IPS-NIHi11 (cell line): ENCODE data around the gene DGCR8.

Source experiments
- DNase-seq: peaks from one replicate; pipeline ENCODE4 v3.0.0; 2012; ENCODE audit warnings: mixed read lengths, low spot score

DGCR8 gene

DNA sequence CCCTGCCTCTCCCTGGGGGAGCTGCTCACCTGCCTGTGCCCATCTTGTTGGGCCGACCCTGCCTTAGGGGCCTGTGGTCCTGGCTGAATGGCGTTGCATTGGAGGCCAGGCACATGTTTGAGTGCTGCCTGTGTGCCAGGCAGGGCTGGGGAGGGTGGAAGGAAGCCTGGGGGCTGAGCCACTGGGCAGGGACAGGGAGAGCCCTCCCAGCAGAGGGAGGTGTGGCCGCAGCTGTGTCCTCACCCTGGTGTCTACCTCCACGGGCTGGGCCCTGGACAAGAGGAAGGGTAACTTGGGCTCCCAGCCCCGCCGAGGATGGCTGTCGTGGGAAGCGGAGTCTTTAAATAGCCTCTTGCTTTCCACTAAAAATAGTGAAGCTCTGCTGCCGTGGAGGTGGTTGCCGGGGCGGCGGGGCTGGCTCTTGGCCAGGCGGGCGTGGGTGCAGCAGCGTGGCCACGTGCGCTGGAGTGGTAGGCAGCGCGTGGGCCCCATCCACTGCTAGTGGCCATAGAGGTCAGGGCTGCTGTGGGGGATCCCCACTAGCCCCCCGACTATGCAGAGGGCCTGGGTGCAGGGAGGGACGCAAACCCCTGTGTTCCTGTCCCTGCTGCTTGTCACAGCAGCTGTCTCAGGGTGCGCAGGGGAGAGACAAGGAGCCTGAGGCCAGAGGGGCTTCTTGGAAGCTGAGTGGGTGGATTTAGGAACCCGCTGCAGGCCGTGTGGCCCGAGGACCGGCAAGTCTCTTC lies 57.8 kb downstream of the DGCR8 start:
- DNase-seq = no peak

DNA sequence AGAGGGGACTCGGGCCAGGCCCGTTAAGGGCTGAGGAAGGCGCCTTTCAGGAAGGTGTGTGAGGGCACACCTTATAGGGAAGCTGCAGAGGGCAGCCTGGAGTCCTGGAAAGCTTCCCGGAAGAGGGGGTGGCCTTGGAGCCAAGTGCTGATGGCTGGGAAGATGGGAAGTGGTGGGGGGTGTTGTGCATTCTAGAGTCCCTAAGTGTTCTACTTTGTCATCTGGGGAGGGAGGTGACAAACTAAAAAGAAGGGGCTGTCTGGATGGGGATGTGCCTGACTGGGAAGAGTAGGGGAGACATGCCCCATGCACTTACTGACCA lies 58.3 kb downstream of the DGCR8 start:
- DNase-seq = no peak

DNA sequence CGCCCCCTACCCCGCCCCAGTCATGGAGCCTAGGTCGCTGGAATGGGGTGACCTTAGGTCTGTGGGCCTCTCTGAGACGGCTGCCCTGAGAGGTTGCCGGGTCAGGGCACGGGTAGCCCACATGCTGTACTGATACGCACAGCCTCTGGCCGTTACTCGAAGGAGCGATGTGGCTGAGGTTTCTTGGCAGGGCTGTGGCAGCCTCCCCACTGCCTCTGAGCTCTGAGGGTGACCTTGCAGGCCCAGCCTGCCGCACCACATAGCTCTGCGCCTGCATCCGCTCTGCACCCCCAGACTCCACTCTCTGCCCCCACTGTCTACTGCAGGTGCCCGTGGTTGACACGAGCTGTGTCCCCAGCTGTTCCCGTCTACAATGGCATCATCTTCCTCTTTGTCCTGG lies 58.8 kb downstream of the DGCR8 start:
- DNase-seq = no peak

DNA sequence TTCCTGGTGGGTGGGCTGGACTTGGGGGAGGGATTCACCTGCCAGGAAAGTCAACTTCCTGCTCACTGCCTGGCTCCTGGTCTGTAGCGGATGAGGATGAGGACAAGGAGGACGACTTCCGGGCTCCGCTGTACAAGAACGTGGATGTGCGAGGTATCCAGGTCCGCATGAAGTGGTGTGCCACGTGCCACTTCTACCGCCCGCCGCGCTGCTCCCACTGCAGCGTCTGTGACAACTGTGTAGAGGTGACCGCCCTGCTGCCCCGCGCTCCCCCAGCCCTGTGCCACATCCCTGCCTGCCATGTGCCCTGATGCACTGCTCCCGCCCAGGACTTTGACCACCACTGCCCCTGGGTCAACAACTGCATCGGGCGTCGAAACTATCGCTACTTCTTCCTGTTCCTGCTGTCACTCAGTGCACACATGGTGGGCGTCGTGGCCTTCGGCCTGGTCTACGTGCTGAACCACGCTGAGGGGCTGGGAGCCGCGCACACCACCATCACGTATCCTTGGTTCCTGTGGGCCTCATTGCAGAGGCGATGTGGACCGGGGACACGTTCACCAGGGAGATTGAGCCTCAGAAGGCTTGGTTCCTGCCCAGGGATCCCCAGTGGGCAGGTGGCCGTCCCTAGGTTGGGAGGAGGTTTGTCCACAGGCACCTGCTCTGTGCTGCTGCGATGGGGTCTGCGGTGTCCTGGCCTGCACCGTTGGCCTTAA lies 59.5 kb downstream of the DGCR8 start:
- no peak for DNase-seq

DNA sequence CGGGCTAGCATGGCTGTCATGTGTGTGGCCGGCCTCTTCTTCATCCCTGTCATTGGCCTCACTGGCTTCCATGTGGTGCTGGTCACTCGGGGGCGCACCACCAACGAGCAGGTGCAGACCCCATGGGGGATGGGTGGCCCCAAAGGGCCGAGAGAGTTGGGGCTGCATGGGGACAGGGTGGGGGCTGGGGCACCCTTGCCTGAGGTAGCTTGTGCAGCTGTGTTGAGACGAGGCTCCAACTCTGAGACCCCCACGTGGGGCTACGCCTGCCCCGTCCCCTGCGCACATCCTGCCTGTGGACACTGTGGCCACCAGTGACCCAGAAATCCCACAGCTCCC lies 60.0 kb downstream of the DGCR8 start:
- no peak for DNase-seq

DNA sequence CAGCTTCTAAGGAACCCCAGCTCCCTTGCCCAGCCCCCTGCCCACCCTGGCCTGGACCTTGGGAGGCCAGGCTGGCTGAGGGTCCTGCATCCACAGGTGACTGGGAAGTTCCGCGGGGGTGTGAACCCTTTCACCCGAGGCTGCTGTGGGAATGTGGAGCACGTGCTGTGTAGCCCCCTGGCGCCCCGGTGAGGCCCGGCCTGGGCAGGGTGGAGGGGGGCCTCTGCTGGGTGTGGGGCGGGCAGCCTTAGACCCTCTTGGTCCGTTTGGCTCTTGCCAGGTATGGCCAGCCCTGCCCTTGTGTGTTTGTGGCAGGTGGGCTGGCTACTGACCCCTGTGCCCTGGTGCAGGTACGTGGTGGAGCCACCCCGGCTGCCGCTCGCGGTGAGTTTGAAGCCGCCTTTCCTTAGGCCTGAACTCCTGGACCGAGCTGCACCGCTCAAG lies 60.5 kb downstream of the DGCR8 start:
- no peak for DNase-seq

DNA sequence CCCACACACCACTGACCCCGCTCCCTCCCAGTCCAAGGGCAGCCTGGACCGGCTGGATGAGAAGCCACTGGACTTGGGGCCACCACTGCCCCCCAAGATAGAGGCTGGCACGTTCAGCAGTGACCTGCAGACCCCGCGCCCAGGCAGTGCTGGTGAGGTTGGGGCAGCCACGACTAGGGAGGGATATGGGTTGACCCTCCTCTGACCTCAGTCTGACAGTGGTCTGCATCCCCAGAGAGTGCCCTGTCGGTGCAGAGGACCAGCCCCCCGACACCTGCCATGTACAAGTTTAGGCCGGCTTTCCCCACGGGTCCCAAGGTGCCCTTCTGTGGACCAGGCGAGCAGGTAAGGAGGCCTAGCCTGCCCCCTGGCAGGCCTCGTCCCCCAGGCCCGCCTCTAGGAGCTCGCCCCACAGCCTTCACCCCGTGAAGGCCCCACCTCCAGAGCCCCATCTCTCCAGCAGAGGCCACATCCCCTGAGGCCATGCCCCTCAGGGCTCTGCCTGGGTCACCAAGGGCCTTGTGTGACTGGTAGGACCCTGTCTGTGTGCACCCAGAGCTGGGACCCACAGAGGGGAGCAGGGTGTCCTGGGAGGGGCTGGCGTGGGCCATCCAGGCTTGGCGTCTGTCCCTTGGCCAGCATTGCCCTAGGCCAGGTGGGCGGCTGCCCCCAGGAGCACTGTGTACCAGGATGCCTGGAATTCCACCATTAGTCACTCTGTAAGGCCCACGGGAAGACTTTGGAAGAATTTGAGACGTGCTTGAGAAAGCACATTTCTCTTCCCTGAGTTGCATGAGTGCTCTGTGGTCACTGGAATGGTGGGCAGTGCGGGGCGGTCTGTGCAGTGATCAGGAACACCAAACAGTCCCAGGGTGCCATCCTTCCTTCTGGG lies 61.4 kb downstream of the DGCR8 start:
- no peak for DNase-seq

DNA sequence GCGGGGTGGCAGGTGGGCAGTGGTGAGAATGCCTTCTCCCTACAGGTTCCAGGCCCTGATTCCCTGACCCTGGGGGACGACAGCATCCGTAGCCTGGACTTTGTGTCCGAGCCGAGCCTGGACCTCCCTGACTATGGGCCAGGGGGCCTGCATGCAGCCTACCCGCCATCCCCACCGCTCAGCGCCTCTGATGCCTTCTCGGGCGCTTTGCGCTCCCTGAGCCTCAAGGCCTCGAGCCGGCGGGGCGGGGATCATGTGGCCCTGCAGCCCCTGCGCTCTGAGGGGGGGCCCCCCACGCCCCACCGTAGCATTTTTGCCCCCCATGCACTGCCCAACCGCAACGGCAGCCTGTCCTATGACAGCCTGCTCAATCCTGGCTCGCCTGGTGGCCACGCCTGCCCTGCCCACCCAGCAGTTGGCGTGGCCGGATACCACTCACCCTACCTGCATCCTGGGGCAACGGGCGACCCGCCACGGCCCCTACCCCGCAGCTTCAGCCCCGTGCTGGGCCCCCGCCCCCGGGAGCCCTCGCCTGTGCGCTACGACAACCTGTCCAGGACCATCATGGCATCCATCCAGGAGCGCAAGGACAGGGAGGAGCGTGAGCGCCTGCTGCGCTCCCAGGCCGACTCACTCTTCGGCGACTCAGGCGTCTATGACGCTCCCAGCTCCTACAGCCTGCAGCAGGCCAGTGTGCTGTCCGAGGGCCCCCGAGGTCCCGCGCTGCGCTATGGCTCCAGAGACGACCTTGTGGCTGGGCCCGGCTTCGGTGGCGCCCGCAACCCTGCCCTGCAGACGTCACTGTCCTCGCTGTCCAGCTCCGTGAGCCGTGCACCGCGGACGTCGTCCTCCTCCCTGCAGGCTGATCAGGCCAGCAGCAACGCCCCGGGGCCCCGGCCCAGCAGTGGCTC lies 62.9 kb downstream of the DGCR8 start:
- DNase-seq = no peak

DNA sequence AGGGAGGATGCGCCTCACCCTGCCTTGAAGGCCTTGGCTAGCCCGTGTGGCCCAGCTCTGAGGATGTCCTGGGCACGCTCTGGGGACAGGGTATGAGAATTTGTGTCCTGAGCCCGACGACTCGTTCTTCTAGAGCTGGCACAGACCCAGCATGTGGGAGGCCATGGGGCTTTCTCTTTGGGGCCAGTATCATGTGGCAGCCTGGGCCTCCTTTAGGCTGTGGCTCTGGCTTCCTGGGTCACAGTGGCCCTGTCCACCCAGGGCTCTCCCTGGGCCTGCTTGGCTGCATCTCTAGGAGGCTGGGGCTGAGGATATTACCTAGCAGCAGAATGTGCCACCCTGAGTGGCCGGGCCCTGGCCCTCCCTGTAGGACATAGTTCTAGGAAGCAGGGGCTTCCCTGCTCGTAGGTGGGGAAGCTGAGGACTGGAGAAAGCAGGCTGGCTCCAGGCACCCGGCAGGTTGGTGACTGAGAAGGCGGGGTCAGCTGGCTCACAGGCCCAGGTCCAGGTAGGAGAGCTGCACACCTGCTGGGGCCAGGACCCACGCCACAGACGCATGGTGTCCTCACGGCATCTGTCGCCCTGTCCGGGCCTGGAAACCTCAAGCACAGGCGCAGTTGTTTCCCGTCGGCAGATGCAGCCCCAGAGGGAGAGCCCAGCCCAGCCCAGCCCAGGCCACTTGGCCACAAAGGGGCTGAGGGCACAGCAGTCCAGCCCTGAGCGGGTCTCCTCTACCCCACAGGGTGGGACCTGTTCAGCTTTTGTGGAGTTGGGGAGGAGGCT lies 64.0 kb downstream of the DGCR8 start:
- no peak for DNase-seq

DNA sequence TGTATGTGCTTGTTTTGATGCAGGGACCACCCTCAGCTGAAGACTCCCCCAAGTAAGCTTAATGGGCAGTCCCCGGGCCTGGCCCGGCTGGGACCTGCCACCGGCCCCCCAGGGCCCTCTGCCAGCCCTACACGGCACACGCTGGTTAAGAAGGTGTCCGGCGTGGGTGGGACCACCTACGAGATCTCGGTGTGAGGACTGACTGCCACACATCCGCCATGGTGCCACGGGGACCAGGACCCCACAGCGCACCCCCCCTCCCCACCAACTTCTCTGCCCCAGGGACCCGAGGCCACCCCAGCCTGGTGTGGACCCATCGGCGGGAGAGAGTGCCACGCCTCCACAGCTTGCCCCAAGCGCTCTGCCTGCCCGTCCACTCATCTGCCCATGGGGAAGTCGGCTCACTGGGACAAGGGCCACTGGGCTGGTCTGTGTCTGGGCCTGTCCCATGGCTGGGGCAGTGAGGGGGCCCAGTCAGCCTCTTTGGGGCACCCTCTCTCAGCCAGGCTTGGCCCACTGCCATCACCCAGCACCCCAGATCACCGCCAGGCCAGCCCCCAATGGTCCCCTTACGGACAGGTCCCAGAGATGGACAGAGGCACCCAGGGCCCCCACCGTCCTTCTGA lies 65.3 kb downstream of the DGCR8 start:
- no peak for DNase-seq

DNA sequence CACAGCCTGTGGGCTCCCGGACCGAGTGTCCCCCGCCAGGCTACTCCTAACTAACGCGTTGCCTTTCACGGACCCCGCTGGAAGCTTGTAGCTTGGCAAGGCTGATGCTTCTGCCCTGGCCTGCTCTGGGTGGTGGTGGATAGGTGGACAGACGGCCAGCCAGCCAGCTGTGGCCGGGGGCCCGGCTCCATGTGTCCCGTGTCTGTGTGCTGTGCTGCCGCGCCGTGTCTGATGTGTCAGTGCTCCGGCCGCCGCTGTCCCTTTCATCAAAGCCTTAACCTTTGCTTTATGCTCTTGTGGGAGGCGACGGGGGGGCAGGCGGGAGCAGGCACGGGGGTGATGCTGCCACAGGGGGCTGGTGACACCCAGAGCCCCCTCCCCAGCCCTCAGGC lies 65.8 kb downstream of the DGCR8 start:
- no peak for DNase-seq

DNA sequence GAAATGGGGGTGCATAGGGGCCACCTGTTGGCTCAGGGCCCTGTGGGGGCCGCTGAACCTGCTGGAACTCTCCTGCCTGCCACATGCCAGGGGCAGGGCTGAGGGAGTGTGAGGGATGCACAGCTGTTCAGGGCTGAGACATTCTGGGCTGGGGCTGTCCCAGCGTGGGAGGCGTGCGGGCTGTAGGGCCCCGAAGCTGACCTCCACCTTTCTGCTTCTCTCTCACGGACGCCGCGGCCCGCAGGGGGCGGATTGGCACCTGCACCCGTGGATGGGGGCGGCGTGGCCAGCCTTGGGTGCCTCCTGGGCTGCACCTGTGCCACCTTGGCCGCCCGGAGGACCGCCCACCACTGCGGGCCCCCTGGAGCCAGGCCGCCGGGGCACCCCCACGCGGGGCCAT lies 66.7 kb downstream of the DGCR8 start:
- no peak for DNase-seq

DNA sequence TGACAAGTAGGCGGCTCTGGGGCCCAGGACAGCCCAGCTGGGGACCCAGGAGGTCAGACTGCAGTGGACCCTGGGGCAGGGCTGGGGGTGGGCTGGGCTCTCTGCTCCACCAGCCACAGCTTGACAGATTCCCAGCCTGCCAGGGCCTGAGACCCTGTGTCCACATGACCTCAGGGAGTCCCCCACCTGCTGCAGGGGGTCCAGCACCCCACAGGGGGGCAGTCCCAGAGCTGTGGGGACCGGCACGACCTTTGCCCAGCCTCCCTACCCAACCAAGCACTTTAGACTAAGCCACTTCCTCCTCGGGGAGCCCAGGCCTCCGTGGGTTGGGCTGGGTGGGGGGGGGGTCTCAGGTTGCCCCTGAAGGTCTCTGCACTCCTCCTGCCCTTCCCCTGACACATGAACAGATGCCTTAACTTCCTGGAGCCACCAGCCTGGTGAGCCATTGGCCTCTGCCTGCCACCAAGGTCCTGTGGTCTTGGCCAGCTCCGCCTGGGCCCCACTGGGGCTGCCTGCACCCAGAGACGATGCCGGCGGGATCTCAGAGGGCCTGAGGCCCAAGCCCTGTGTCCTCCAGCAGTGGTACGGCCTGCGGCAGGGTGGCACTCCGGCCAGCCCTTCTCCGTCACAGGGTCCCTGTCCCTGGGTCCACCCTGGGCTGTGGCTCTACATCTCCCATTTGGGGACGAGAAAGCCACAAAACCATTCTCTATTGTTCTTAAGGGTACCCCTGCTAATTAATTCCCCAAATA lies 67.4 kb downstream of the DGCR8 start:
- no peak for DNase-seq

DNA sequence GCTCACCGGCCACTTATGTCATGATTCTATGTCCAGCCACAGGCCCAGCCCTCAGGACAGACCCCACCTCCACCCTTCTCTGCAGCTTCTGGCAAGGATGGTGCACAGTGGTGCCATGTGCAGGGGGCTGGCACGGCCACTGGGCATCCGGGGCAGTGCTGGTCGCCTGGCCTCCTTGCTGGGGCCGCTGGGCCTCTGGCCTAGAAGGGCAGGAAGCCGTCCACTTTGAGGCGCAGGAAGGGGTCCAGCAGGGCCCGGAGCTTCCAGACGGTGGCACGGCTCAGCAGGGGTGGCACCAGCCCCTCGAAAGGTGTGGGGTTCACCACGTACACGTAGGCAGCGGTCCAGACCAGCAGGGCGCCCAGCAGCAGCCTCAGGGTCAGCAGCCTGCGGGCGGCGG lies 68.4 kb downstream of the DGCR8 start:
- no peak for DNase-seq

DNA sequence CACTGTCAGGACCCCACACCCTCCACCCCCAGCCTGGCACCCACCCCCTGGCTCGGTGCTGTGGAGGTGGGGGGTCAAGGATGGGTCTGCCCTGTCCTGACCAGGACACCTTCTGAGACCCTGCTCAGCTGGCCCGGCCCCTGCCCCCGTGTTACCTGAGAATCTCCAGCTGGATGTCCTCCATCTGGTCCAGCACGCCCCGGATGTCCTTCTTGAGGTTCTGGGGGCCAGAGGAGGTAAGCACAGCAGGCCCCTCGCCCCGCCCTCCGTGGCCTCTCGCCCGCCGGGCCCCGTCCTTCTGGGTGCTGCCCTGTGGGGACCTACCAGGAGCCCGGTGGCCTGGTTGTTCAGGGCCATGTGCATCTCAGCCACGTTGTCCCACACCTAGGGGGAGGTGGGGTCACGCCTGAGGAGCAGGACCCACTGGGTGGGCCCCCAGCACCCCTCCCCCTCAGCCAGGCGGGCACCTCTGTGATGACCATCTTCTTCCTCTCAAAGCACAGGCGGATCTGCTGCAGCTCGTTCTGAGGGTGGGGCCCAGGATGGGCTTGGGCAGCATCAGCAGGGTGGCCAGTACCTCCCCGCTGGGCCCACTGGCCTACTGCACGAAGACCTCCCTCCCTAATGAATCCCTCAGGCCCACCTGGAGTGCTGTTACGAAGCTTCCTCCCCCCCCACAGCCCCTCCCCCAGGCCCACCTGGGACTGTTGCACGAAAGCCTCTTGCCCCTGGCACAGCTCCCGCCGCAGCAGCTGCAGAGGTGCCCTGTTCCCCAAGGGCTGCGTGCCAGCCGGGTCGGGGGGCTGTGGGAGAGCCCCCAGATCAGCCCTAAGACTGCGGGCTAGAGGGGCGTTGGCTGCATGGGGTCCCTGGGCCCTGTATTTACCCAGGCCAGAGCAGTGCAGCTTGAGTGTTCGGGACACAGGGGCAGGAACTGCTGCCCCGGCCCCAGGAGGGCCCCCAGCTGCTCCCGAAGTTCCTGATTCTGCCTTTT lies 69.5 kb downstream of the DGCR8 start:
- DNase-seq = no peak

DNA sequence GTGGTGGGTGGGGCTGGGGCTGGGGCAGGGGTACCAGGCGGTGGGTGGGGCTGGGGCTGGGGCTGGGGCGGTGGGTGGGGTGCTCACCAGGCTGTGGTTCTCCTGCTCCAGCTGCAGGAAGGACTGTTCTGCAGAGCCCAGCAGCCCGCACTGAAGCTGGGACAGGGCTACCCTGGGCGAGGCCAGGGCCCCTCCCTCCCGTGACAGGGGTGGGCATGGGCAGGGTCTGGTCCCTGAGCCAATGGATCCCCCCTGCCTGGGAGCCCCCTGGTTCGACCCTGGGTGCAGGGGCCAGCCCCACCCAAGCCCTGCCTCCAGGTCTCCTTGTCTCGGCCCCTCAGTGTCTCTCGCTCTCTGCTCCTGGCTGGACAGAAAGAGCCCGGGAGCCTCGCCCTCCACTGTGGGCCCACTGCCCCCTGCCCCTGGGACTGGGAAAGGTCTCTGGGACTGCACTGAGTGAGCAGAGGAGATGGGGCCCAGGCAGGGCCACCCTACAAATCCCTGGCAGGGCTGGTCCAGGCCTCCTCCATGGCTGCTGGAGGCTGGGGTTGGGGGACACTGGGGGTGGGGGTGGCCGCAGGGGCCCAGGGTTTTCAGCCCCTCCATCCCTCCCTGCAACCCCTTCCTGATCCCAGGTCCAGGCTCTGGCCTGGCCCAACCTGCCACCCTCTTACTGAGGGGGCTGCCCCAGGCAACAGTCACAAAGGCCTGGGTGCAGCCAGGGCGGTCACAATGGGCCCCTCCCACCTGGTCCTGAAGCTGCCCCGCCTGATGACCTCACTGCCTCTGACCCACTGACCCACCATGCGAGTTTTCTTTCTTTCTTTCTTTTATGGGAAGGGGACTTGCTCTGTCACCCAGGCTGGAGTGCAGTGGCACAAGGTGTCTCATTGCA lies 70.6 kb downstream of the DGCR8 start, which contains the start of gene CCDC188:
TSS of gene CCDC188 (minus strand) at position 675 of the 895 bp plus-strand sequence. CDS start at position 606, 69 bp downstream.
- DNase-seq = no peak

DNA sequence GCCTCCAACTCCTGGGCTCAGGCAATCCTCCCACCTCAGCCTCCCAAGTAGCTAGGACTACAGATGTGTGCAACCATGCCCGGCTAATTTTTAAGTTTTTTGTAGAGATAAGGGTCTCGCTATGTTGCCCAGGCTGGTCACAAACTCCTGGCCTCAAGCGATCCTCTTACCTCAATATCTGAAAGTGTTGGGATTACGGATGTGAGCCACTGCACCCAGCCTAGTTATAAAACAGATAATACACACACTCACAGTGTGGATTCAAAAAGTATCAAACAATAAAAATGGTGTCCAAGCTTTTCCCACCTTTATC lies 71.2 kb downstream of the DGCR8 start:
- DNase-seq = no peak

DNA sequence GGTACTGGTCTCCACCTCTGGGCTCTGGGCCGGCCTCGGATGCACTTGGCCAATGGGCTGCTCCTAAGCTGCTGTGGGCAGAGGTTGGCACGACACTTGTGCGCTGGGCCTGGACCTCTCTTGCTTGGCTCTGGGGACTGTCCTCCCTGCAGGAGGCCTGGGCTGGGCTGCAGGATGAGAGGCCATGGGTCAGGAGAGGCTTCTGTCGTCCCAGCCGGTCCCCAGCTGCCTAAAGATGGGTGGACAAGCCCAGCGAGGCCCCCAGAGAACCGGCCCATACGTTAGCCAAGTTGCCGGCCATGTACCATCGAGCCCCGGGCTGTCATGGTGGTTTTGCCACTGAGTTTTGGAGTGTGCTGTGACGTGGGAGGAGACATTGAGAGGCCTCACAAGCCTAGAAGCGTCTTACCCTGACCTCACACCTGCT lies 72.4 kb downstream of the DGCR8 start:
- DNase-seq = no peak
